Measurements from ENCODE around the gene LMCD1. TPM values are rescaled to one million over a fixed set of nuclear protein-coding genes. Genes with fewer than 3 reads are reported as not detected.

LMCD1 gene
- total and polyA plus RNA-seq, 12 donors, result 18.6 to 459 (median 45.7) TPM

DNA sequence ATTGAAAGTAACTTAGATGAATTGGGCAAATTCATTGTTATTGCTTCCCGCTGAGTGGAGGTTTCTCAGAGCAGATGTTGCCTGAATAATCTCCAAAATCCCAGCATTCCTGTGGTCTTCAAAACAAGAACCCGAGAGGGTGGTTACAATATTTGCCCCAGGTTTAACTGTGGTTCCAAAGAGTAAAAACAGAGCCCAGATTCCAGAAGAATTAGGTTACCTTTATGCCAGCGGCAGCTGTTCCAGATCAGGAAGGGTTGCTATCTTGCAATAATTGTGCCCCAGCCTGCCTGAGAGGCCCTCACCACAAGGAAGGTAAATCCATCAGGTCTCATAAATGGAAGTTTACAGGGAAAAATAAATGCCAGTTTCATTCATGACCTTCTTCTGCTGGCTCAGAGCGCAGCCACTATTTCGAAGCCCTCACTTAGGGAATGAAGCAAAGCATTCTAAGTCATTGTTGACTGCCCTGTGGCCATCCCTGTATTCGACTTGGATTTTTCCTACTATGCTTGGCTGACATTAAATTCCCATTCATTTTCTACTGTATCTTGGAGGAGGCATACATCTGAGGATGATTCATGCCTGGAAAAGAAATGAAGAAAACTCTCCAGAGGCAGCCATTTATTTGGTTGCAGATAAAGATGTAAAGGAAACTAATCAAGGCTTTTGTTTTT, 88.4 kb downstream of the LMCD1 start:
- WGBS, 2 donors, result 76 to 87% methylated on average over 6 of the region's 6 CpGs
- peaks cover 0 to 21% (median 8%) of the 10 kb centered on the region in 9 donors for H3K4me1 ChIP-seq
- no peak overlapping the region for H3K4me3 ChIP-seq
- H3K36me3 ChIP-seq, result no peaks in the 10 kb centered on the region
- intact Hi-C loops (cut with DNase I), result no loop called here
- TF ChIP-seq, protein P1, sequence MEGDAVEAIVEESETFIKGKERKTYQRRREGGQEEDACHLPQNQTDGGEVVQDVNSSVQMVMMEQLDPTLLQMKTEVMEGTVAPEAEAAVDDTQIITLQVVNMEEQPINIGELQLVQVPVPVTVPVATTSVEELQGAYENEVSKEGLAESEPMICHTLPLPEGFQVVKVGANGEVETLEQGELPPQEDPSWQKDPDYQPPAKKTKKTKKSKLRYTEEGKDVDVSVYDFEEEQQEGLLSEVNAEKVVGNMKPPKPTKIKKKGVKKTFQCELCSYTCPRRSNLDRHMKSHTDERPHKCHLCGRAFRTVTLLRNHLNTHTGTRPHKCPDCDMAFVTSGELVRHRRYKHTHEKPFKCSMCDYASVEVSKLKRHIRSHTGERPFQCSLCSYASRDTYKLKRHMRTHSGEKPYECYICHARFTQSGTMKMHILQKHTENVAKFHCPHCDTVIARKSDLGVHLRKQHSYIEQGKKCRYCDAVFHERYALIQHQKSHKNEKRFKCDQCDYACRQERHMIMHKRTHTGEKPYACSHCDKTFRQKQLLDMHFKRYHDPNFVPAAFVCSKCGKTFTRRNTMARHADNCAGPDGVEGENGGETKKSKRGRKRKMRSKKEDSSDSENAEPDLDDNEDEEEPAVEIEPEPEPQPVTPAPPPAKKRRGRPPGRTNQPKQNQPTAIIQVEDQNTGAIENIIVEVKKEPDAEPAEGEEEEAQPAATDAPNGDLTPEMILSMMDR (IDR thresholded peaks at IDR 0.05), result no peak
- peaks cover 0 to 5% (median 0%) of the 10 kb centered on the region in 11 donors for H3K9me3 ChIP-seq
- no peaks in the 10 kb centered on the region for H3K27me3 ChIP-seq
- ATAC-seq (no peak), DNase-seq (no peak)
- H3K27ac ChIP-seq, result no peak overlapping the region

- Histone ChIP-seq H3K27ac (peak overlapping the region in 7 of 10 donors; percentile 27 to 74 (median 49)), H3K27me3 (no peaks in the 10 kb centered on the region), H3K36me3 (no peaks in the 10 kb centered on the region), H3K4me1 (peaks cover 0 to 46% (median 14%) of the 10 kb centered on the region in 9 donors), H3K4me3 (no peak overlapping the region), H3K9me3 (no peaks in the 10 kb centered on the region)
- peak; percentile 42 to 91 (median 73) for ATAC-seq
- no peak for DNase-seq
- TF ChIP-seq, protein P1 (IDR thresholded peaks at IDR 0.05), result no peak
- intact Hi-C loops (cut with DNase I), result no loop called here
- WGBS, 2 donors, result 59 to 72% methylated on average over 9 of the region's 9 CpGs
Measured at GRCh38 chr3:8593021-8593827, 91.6 kb downstream of the LMCD1 start.

DNA sequence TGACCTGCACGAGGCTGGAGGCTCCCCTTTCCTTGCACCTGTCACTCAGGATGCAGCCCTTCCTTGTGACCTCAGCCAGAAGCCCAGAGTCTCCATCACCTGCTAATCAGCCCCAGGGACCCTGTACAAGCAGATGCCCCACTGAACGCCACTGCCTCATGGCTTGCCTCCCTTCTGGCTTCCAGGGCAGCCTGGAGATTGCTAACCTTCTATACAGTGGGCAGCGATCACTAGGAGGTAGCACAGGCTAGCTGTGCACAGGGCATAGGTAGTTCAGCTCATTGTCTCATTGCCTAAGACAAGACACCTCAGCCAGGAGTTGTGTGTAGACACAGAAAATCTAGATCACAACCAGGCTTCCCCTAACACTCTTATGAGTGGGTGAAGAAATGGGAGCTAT, 93.6 kb downstream of the LMCD1 start:
- no peaks in the 10 kb centered on the region for H3K9me3 ChIP-seq
- no peaks in the 10 kb centered on the region for H3K27me3 ChIP-seq
- H3K27ac ChIP-seq, result no peak overlapping the region
- peaks cover 0 to 46% (median 14%) of the 10 kb centered on the region in 9 donors for H3K4me1 ChIP-seq
- 53 to 73% methylated on average over 3 of the region's 3 CpGs for WGBS, 2 donors
- H3K4me3 ChIP-seq, result no peak overlapping the region
- TF ChIP-seq, protein P1 (IDR thresholded peaks at IDR 0.05), result no peak
- H3K36me3 ChIP-seq, result no peaks in the 10 kb centered on the region
- peak in 2 of 8 donors; percentile 9 to 53 for ATAC-seq
- no peak for DNase-seq
- intact Hi-C loops (cut with DNase I), result no loop called here

- Histone ChIP-seq H3K4me1 (peaks cover 0 to 46% (median 14%) of the 10 kb centered on the region in 9 donors), H3K27ac (no peak overlapping the region), H3K4me3 (no peak overlapping the region), H3K27me3 (no peaks in the 10 kb centered on the region), H3K9me3 (no peaks in the 10 kb centered on the region), H3K36me3 (no peaks in the 10 kb centered on the region)
- TF ChIP-seq, protein P1 (IDR thresholded peaks at IDR 0.05), result no peak
- intact Hi-C loops (cut with DNase I), result no loop called here
- 78 to 82% methylated on average over 9 of the region's 9 CpGs for WGBS, 2 donors
- ATAC-seq (peak in 4 of 8 donors; percentile 48 to 88 (median 68)), DNase-seq (no peak)
Measured at GRCh38 chr3:8595695-8596115, 94.1 kb downstream of the LMCD1 start.

Data from heart right ventricle (tissue), 16 donors.